Mammary epithelial cell (primary cell): ENCODE data around the gene WDTC1.
"Not testable (repeated sequence)": the region's sequence is repeated elsewhere in the genome, so short reads cannot be mapped to it uniquely, and the experiment has no call there.

Experiments used
- EZH2 ChIP-seq: IDR thresholded peaks from 2 replicates; pipeline ENCODE4 v1.6.1; 2012; ENCODE audit warnings: low read length, inconsistent platforms, borderline replicate concordance
- TF ChIP-seq, protein P1 (sequence below), 2 donors: IDR thresholded peaks in 1 of 2; conservative IDR thresholded peaks in 1 of 2; 2 replicates each; pipeline ENCODE4 v1.5.1; 2011 to 2012; ENCODE audit warnings: inconsistent platforms in 2 of 2, low read length in 2 of 2, mild to moderate bottlenecking in 2 of 2, control low read depth in 1 of 2, low read depth in 1 of 2; ENCODE audit not compliant: insufficient read depth in 1 of 2; ENCODE audit errors: extremely low read depth in 1 of 2

DNA sequence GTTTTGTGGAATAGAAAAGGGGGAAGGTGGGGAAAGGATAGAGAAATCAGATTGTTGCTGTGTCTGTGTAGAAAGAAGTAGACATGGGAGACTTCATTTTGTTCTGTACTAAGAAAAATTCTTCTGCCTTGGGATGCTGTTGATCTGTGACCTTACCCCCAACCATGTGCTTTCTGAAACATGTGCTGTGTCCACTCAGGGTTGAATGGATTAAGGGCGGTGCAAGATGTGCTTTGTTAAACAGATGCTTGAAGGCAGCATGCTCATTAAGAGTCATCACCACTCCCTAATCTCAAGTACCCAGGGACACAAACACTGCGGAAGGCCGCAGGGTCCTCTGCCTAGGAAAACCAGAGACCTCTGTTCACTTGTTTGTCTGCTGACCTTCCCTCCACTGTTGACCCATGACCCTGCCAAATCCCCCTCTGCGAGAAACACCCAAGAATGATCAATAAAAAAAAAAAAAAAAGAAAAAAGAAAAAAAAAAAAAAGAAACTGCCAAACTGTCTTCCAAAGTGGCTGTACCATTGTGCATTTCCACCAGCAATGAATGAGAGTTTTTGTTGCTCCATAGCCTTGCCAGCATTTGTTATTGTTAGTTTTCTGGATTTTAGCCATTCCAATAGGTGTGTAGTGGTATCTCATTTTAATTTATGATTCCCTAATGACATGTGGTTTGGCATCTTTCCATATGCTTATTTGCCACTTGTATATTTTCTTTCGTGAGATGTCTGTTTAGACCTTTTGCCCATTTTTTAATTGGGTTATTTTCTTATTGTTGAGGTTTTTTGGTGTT is 13.5 kb upstream of the WDTC1 start:
- TF ChIP-seq, protein P1, sequence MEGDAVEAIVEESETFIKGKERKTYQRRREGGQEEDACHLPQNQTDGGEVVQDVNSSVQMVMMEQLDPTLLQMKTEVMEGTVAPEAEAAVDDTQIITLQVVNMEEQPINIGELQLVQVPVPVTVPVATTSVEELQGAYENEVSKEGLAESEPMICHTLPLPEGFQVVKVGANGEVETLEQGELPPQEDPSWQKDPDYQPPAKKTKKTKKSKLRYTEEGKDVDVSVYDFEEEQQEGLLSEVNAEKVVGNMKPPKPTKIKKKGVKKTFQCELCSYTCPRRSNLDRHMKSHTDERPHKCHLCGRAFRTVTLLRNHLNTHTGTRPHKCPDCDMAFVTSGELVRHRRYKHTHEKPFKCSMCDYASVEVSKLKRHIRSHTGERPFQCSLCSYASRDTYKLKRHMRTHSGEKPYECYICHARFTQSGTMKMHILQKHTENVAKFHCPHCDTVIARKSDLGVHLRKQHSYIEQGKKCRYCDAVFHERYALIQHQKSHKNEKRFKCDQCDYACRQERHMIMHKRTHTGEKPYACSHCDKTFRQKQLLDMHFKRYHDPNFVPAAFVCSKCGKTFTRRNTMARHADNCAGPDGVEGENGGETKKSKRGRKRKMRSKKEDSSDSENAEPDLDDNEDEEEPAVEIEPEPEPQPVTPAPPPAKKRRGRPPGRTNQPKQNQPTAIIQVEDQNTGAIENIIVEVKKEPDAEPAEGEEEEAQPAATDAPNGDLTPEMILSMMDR (conservative IDR thresholded peaks at IDR 0.05 in 1 of 2, IDR thresholded peaks at IDR 0.05 in 1 of 2; ENCODE audit: extremely low read depth in 1 of 2, insufficient read depth in 1 of 2, low read depth in 1 of 2, low read length in 2 of 2) = not testable (repeated sequence)
- not testable (repeated sequence) for TF ChIP-seq EZH2
